Stimulated activated CD8-positive, alpha-beta memory T cell treated with anti-CD3 and anti-CD28 coated beads, Interleukin-4, amount 100 ng/mL, for 24 hours (primary cell): Measurements from ENCODE around the gene NUDC.
"Not testable (repeated sequence)": the region's sequence is repeated elsewhere in the genome, so short reads cannot be mapped to it uniquely, and the experiment has no call there.

ENCODE experiments used
- DNase-seq: peaks from one replicate; pipeline ENCODE4 v3.0.0-alpha.2; 2020; ENCODE audit warnings: low read depth

The NUDC gene

GRCh38 chr1:26951821-26952497 is 30.4 kb downstream of the NUDC start:
- no peak for DNase-seq

GRCh38 chr1:26953374-26953773 is 31.8 kb downstream of the NUDC start:
- DNase-seq, result no peak

- DNase-seq, result no peak
These were observed 34.8 kb downstream of the NUDC start for GRCh38 chr1:26956321-26956720.

GRCh38 chr1:26957306-26957705 is 35.8 kb downstream of the NUDC start:
- no peak for DNase-seq

- DNase-seq, result no peak
These were observed 37.7 kb downstream of the NUDC start for GRCh38 chr1:26959270-26959669.

- DNase-seq, result peak; percentile 12
These were observed 38.4 kb downstream of the NUDC start, which contains the start of gene KDF1 for GRCh38 chr1:26959722-26960624. KDF1 (minus strand) TSS chr1:26960468; CDS start chr1:26952380, 8,088 bp downstream.

GRCh38 chr1:26960625-26960966 is 39.1 kb downstream of the NUDC start:
- DNase-seq, result no peak

GRCh38 chr1:26961826-26962225 is 40.3 kb downstream of the NUDC start:
- no peak for DNase-seq

- DNase-seq, result no peak
These were observed 43.7 kb downstream of the NUDC start for GRCh38 chr1:26965213-26965612.

- DNase-seq, result no peak
These were observed 44.1 kb downstream of the NUDC start for GRCh38 chr1:26965628-26966027.

- no peak for DNase-seq
These were observed 49.3 kb downstream of the NUDC start for GRCh38 chr1:26970810-26971209.

GRCh38 chr1:26971590-26971989 is 50.0 kb downstream of the NUDC start:
- DNase-seq, result no peak

- DNase-seq, result no peak
These were observed 50.8 kb downstream of the NUDC start for GRCh38 chr1:26972390-26972789.

GRCh38 chr1:26972821-26973220 is 51.3 kb downstream of the NUDC start:
- DNase-seq, result no peak

GRCh38 chr1:26976621-26977510 is 55.3 kb downstream of the NUDC start:
- DNase-seq, result no peak

- no peak for DNase-seq
These were observed 57.4 kb downstream of the NUDC start for GRCh38 chr1:26978901-26979300.

- DNase-seq, result no peak
These were observed 59.8 kb downstream of the NUDC start for GRCh38 chr1:26981146-26981846.

- no peak for DNase-seq
These were observed 62.3 kb downstream of the NUDC start for GRCh38 chr1:26983863-26984262.

- DNase-seq, result no peak
These were observed 62.7 kb downstream of the NUDC start for GRCh38 chr1:26984291-26984690.

- DNase-seq, result no peak
These were observed 65.1 kb downstream of the NUDC start for GRCh38 chr1:26986658-26987057.

- not testable (repeated sequence) for DNase-seq
These were observed 68.0 kb downstream of the NUDC start for GRCh38 chr1:26989403-26990109.
